GM21526 (cell line): ENCODE results near the gene NSG2.
"Not testable (repeated sequence)": the region's sequence is repeated elsewhere in the genome, so short reads cannot be mapped to it uniquely, and the experiment has no call there.

ENCODE experiments used
- ATAC-seq: cut with Tn5 transposase; IDR thresholded peaks from one replicate; pipeline ENCODE4 v1.9.1; 2021; ENCODE audit warnings: moderate library complexity; ENCODE audit not compliant: unreplicated experiment, low FRiP score

Gene NSG2

GRCh38 chr5:174045470-174046025 is at the start of gene NSG2:
Gene NSG2 (plus strand): TSS chr5:174045706. CDS start chr5:174046756, 1,050 bp downstream.
- peak; percentile 94 for ATAC-seq

- ATAC-seq = no peak
Measured at GRCh38 chr5:173997331-173997730, 48.2 kb upstream of the NSG2 start.

GRCh38 chr5:173998531-173998930 is 47.0 kb upstream of the NSG2 start:
- no peak for ATAC-seq

- ATAC-seq = no peak
Measured at GRCh38 chr5:174000076-174000475, 45.4 kb upstream of the NSG2 start.

- no peak for ATAC-seq
Measured at GRCh38 chr5:174003795-174004194, 41.7 kb upstream of the NSG2 start.

- no peak for ATAC-seq
Measured at GRCh38 chr5:174008922-174009321, 36.6 kb upstream of the NSG2 start.

- ATAC-seq = no peak
Measured at GRCh38 chr5:174010365-174010764, 35.1 kb upstream of the NSG2 start.

GRCh38 chr5:174011441-174011840 is 34.1 kb upstream of the NSG2 start:
- no peak for ATAC-seq

- ATAC-seq = not testable (repeated sequence)
Measured at GRCh38 chr5:174020069-174020927, 25.2 kb upstream of the NSG2 start.

- ATAC-seq = no peak
Measured at GRCh38 chr5:174020928-174021304, 24.6 kb upstream of the NSG2 start.

GRCh38 chr5:174022384-174023095 is 23.0 kb upstream of the NSG2 start:
- ATAC-seq = no peak

- no peak for ATAC-seq
Measured at GRCh38 chr5:174030286-174030685, 15.2 kb upstream of the NSG2 start.

GRCh38 chr5:174044466-174045254 is 846 bp upstream of the NSG2 start:
- no peak for ATAC-seq

GRCh38 chr5:174046558-174046957 is 1.1 kb downstream of the NSG2 start:
- ATAC-seq = no peak

- no peak for ATAC-seq
Measured at GRCh38 chr5:174047472-174048099, 2.1 kb downstream of the NSG2 start.

GRCh38 chr5:174052636-174053035 is 7.1 kb downstream of the NSG2 start:
- ATAC-seq = no peak

- no peak for ATAC-seq
Measured at GRCh38 chr5:174053905-174054304, 8.4 kb downstream of the NSG2 start.

- ATAC-seq = no peak
Measured at GRCh38 chr5:174056064-174056847, 10.8 kb downstream of the NSG2 start.

GRCh38 chr5:174057206-174057605 is 11.7 kb downstream of the NSG2 start:
- no peak for ATAC-seq
